Body of pancreas (tissue), 4 donors: ENCODE results near the gene CAMK2G. TPM values are rescaled to one million over a fixed set of nuclear protein-coding genes. Genes with fewer than 3 reads are reported as not detected.

Experiments
- ATAC-seq: fragments of 150-250 bp; one replicate; pipeline ENCODE4 v1.9.1; 2016
- DNase-seq, 4 donors: peaks; one replicate each; pipeline ENCODE4 v3.0.0-alpha.2; 2019
- H3K27ac ChIP-seq, 4 donors: fragments of 200-600 bp; sonication (generic); 1 replicate in 3 of 4; 2 replicates in 1 of 4; pipeline versions ENCODE4 v1.5.1 to v1.6.1; 2016 to 2019; ENCODE audit warnings: mild to moderate bottlenecking in 1 of 4, mixed read lengths in 1 of 4, moderate library complexity in 1 of 4
- H3K27me3 ChIP-seq, 2 donors: fragments of 200-600 bp; sonication (generic); one replicate each; pipeline ENCODE4 v1.6.0; 2016; ENCODE audit warnings: mild to moderate bottlenecking in 1 of 2
- H3K36me3 ChIP-seq, 2 donors: fragments of 200-600 bp; sonication (generic); replicated peaks in 1 of 2; 2 replicates each; pipeline ENCODE4 v1.5.1; 2016; ENCODE audit warnings: low read depth in 2 of 2; ENCODE audit not compliant: insufficient read depth in 1 of 2
- H3K4me1 ChIP-seq: fragments of 200-600 bp; sonication (generic); one replicate; pipeline ENCODE4 v1.6.0; 2016
- H3K4me3 ChIP-seq, 2 donors: fragments of 200-600 bp; sonication (generic); 1 replicate in 1 of 2; 2 replicates in 1 of 2; pipeline ENCODE4 v1.5.1; 2016 to 2019
- H3K9me3 ChIP-seq, 3 donors: fragments of 200-600 bp; sonication (generic); 1 replicate in 2 of 3; 2 replicates in 1 of 3; pipeline ENCODE4 v1.5.1; 2016
- POLR2A ChIP-seq, 3 donors: fragments of 450-650 bp; IDR thresholded peaks; one replicate each; pipeline ENCODE4 v1.6.1; 2016; ENCODE audit warnings: antibody characterized with exemption in 3 of 3, mild to moderate bottlenecking in 2 of 3
- WGBS, 2 donors: methylation state at CpG; one replicate each; pipeline ENCODE4 v1.1.5; 2017; 5-methylcytosine and 5-hydroxymethylcytosine counted together
- intact Hi-C: fragments of 100-400 bp; cut with DNase I; formaldehyde crosslinking; loops from one replicate; pipeline ENCODE4 v1.15.1; 2023
- total RNA-seq, 2 donors: library from RNA; depleted of rRNA; stranded (reverse); fragments of >200 nt; gene quantifications; one replicate each; pipeline ENCODE4 v1.1.0, GENCODE V29; 2016
- TF ChIP-seq, protein P1 (sequence below), 7 experiments: fragments of 450-650 bp in 4 of 7; fragments of 200-600 bp in 3 of 7; sonication (generic) in 3 of 7; IDR thresholded peaks; one replicate each; pipeline ENCODE4 v1.5.1; 2016 to 2019; ENCODE audit warnings: antibody characterized with exemption in 7 of 7

CAMK2G gene
- total RNA-seq, 2 donors from 2014 or later = 14.8 to 17.4 TPM

DNA sequence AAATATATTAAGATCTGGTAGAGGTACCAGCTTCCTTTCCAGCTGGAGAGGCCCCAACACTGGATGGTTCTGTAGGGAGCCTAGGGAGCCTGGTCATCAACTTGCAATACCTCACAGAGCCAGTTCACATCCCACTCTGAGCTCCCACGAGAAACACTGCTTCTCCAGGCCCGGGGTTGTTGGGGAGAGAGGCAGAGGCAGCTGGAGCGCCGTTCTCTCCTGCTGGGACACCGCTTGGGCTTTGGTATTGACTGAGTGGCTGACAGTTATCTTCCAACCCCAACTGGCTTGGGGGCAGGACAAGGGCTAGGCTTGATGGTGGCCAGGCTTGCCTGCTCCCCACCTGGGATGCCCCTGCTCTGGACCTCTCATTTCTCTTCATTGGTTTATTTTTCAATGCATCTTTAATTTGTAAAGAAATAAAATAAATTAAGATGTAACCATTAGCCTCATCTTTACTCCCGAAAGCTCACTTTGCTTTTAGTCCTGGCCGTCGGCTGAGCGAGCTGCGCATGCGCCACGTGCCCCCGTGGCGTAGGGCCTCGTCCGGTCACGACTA lies 102.6 kb downstream of the CAMK2G start:
- Histone ChIP-seq H3K27me3 (no peaks in the 10 kb centered on the region), H3K36me3 (peaks cover 9 to 19% of the 10 kb centered on the region in 2 donors), H3K27ac (peak overlapping the region; percentile 79 to 95 (median 90)), H3K4me1 (peaks cover 32% of the 10 kb centered on the region), H3K4me3 (peak overlapping the region; percentile 75 to 81), H3K9me3 (no peaks in the 10 kb centered on the region)
- peak; percentile 81 to 88 (median 87) for DNase-seq
- intact Hi-C loops = no loop called here
- WGBS, 2 donors = 16 to 23% methylated on average over 17 of the region's 17 CpGs
- no peak for ATAC-seq
- no peak for TF ChIP-seq POLR2A (IDR thresholded peaks at IDR 0.05)
- TF ChIP-seq, protein P1, sequence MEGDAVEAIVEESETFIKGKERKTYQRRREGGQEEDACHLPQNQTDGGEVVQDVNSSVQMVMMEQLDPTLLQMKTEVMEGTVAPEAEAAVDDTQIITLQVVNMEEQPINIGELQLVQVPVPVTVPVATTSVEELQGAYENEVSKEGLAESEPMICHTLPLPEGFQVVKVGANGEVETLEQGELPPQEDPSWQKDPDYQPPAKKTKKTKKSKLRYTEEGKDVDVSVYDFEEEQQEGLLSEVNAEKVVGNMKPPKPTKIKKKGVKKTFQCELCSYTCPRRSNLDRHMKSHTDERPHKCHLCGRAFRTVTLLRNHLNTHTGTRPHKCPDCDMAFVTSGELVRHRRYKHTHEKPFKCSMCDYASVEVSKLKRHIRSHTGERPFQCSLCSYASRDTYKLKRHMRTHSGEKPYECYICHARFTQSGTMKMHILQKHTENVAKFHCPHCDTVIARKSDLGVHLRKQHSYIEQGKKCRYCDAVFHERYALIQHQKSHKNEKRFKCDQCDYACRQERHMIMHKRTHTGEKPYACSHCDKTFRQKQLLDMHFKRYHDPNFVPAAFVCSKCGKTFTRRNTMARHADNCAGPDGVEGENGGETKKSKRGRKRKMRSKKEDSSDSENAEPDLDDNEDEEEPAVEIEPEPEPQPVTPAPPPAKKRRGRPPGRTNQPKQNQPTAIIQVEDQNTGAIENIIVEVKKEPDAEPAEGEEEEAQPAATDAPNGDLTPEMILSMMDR (IDR thresholded peaks at IDR 0.05) = no peak

DNA sequence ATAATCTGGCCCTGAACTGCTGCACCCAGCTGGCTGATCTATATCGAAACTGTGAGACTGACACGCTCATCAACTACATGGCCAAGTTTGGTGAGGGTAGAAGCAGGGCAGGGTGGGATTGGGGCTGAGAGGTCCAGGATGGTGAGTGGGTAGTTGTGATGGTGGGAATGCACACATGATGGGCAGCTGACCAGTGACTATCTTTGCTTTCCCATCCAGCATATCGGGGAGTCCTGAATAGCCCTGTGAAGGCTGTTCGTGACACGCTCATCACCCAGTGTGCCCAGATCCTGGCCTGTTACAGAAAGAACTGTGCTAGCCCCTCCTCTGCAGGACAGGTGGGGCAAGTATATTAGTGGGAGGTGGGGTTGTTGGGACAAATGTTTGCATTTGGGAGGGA lies 105.0 kb downstream of the CAMK2G start:
- Histone ChIP-seq H3K36me3 (peaks cover 16 to 42% of the 10 kb centered on the region in 2 donors), H3K27ac (no peak overlapping the region), H3K9me3 (no peaks in the 10 kb centered on the region), H3K4me3 (no peak overlapping the region), H3K27me3 (no peaks in the 10 kb centered on the region), H3K4me1 (peaks cover 21% of the 10 kb centered on the region)
- DNase-seq (no peak), ATAC-seq (no peak)
- 92 to 95% methylated on average over 5 of the region's 5 CpGs for WGBS, 2 donors
- intact Hi-C loops = no loop called here
- TF ChIP-seq POLR2A (IDR thresholded peaks at IDR 0.05) = no peak
- TF ChIP-seq, protein P1 (IDR thresholded peaks at IDR 0.05) = no peak

DNA sequence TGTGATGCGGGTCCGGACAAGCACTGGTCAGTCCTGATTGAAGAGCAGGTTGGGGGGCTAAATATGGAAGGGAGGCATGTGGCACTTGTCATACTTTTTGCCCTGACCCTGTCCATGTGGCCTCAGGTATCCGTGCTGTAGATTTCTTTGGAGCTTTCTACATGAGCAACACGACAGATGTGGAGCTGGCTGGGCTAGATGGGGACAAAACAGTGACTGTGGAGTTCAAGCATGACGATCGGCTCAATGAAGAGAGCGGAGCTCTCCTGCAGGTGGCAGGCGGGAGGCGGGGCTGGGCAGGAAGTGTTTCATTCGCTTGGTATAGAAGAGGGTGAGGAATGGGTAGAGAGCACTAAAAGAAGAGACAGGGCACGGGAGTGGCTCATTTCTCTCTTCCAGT lies 105.5 kb downstream of the CAMK2G start:
- ATAC-seq = no peak
- Histone ChIP-seq H3K4me3 (no peak overlapping the region), H3K27me3 (no peaks in the 10 kb centered on the region), H3K9me3 (no peaks in the 10 kb centered on the region), H3K36me3 (peaks cover 16 to 44% of the 10 kb centered on the region in 2 donors), H3K4me1 (peaks cover 16% of the 10 kb centered on the region), H3K27ac (no peak overlapping the region)
- intact Hi-C loops = no loop called here
- TF ChIP-seq, protein P1 (IDR thresholded peaks at IDR 0.05) = no peak
- no peak for TF ChIP-seq POLR2A (IDR thresholded peaks at IDR 0.05)
- no peak for DNase-seq
- WGBS, 2 donors = 77 to 85% methylated on average over 11 of the region's 11 CpGs

DNA sequence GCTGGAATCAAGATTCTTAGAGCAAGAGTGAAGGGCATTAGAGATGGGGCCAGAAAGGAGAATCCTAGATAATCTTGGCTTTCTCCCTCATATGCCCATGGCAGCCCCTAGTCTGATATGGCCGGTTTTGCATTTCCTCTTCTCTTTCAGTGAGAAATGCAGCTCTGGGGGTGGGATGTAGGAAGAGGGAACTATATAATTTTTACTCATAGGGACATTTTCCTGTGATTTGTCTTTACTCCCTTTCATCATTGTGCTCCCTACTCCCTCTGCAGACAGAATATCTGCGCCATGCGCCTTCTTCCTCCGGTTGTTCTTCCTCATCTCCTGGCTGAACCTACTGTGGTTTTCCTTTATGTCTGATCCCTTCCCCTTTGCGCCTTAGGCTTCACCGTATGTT lies 109.3 kb downstream of the CAMK2G start:
- 90 to 93% methylated on average over 6 of the region's 6 CpGs for WGBS, 2 donors
- Histone ChIP-seq H3K36me3 (peaks cover 18 to 63% of the 10 kb centered on the region in 2 donors), H3K9me3 (no peaks in the 10 kb centered on the region), H3K4me3 (no peak overlapping the region), H3K27ac (no peak overlapping the region), H3K4me1 (no peaks in the 10 kb centered on the region), H3K27me3 (no peaks in the 10 kb centered on the region)
- TF ChIP-seq, protein P1 (IDR thresholded peaks at IDR 0.05) = no peak
- TF ChIP-seq POLR2A (IDR thresholded peaks at IDR 0.05) = no peak
- intact Hi-C loops = no loop called here
- DNase-seq (no peak), ATAC-seq (no peak)

DNA sequence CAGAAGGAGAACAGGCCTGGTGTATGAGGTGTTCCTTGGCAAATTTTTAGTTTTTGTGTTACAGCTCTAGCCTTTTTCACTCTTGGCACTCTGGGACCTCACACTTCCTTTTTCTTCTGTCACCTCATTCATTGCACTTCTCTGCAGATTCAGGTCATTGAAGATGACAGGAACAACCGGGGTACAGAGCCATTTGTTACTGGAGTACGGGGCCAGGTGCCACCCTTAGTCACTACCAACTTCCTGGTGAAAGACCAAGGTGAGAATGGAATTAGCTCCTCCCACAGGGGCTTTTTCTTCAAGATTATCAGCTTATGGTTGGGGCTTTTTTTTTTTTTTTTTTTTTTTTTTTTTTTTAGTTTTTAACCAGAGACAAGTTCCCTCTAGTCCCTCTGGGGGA lies 111.0 kb downstream of the CAMK2G start:
- TF ChIP-seq POLR2A (IDR thresholded peaks at IDR 0.05) = no peak
- TF ChIP-seq, protein P1 (IDR thresholded peaks at IDR 0.05) = no peak
- H3K36me3 ChIP-seq = peaks cover 19 to 61% of the 10 kb centered on the region in 2 donors
- no peaks in the 10 kb centered on the region for H3K27me3 ChIP-seq
- DNase-seq (no peak), ATAC-seq (no peak)
- 71 to 85% methylated on average over 2 of the region's 2 CpGs for WGBS, 2 donors
- H3K4me3 ChIP-seq = no peak overlapping the region
- intact Hi-C loops = no loop called here
- H3K4me1 ChIP-seq = no peaks in the 10 kb centered on the region
- H3K9me3 ChIP-seq = no peaks in the 10 kb centered on the region
- H3K27ac ChIP-seq = no peak overlapping the region
